GM12892 (cell line): Measurements from ENCODE around the gene ALKBH6.

Experiments
- POLR2A ChIP-seq: IDR thresholded peaks from 2 replicates; pipeline ENCODE4 v1.6.1; 2011; ENCODE audit warnings: low read depth, low read length, control low read depth
- TAF1 ChIP-seq: IDR thresholded peaks from 2 replicates; pipeline ENCODE4 v1.6.1; 2011; ENCODE audit warnings: low read depth, mild to moderate bottlenecking, control low read depth, low read length, borderline replicate concordance

GRCh38 chr19:35978832-35979365 lies 35.1 kb downstream of the ALKBH6 start:
- no peak for TF ChIP-seq POLR2A
- TF ChIP-seq TAF1: no peak
